ENCODE data around the gene DUSP2.

DNA sequence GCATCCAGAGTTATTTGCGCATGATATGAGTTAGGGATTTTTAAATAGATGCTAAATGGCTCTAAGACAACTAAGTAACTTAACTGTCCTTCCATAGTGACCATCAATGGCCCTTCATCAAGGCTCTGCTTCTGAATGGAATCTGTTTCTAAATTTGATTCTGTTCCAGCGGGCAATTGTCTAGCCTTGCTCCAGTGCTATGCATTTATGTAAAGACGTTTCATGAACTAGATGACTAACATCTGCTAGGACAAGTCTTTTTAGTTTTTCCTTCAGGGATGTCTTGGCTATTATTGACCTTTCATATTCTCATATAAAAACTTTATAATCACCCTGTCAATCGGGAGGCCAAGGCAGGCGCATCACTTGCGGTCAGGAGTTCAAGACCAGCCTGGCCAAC, 16.8 kb downstream of the DUSP2 start:
- no peak for TF ChIP-seq EZH2 (IDR thresholded peaks at IDR 0.05; ENCODE audit: borderline replicate concordance, low read depth, low read length, poor library complexity, severe bottlenecking)
- TF ChIP-seq, protein P1, sequence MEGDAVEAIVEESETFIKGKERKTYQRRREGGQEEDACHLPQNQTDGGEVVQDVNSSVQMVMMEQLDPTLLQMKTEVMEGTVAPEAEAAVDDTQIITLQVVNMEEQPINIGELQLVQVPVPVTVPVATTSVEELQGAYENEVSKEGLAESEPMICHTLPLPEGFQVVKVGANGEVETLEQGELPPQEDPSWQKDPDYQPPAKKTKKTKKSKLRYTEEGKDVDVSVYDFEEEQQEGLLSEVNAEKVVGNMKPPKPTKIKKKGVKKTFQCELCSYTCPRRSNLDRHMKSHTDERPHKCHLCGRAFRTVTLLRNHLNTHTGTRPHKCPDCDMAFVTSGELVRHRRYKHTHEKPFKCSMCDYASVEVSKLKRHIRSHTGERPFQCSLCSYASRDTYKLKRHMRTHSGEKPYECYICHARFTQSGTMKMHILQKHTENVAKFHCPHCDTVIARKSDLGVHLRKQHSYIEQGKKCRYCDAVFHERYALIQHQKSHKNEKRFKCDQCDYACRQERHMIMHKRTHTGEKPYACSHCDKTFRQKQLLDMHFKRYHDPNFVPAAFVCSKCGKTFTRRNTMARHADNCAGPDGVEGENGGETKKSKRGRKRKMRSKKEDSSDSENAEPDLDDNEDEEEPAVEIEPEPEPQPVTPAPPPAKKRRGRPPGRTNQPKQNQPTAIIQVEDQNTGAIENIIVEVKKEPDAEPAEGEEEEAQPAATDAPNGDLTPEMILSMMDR (conservative IDR thresholded peaks at IDR 0.05; ENCODE audit: low read depth, low read length) = no peak
